Measurements from ENCODE around the gene SOST.

SOST gene

GRCh38 chr17:43772877-43773648 lies 14.5 kb upstream of the SOST start:
- no peak for TF ChIP-seq CTCF (IDR thresholded peaks at IDR 0.05; ENCODE audit: insufficient read depth, low read depth, low read length, missing control alignments)
- no peak for DNase-seq (ENCODE audit: low read depth)
- no peak overlapping the region for H3K4me3 ChIP-seq (ENCODE audit: low read length)

GRCh38 chr17:43771463-43771862 lies 12.9 kb upstream of the SOST start:
- no peak for TF ChIP-seq CTCF (IDR thresholded peaks at IDR 0.05; ENCODE audit: insufficient read depth, low read depth, low read length, missing control alignments)
- H3K4me3 ChIP-seq (ENCODE audit: low read length) = no peak overlapping the region
- DNase-seq (ENCODE audit: low read depth) = no peak

- DNase-seq (ENCODE audit: low read depth) = no peak
- H3K4me3 ChIP-seq (ENCODE audit: low read length) = no peak overlapping the region
- TF ChIP-seq CTCF (IDR thresholded peaks at IDR 0.05; ENCODE audit: insufficient read depth, low read depth, low read length, missing control alignments) = no peak
Measured at GRCh38 chr17:43770957-43771356, 12.4 kb upstream of the SOST start.

- H3K4me3 ChIP-seq (ENCODE audit: low read length) = no peak overlapping the region
- no peak for TF ChIP-seq CTCF (IDR thresholded peaks at IDR 0.05; ENCODE audit: insufficient read depth, low read depth, low read length, missing control alignments)
- no peak for DNase-seq (ENCODE audit: low read depth)
Measured at GRCh38 chr17:43769859-43770258, 11.3 kb upstream of the SOST start.

- TF ChIP-seq CTCF (IDR thresholded peaks at IDR 0.05; ENCODE audit: insufficient read depth, low read depth, low read length, missing control alignments) = no peak
- no peak for DNase-seq (ENCODE audit: low read depth)
- no peak overlapping the region for H3K4me3 ChIP-seq (ENCODE audit: low read length)
Measured at GRCh38 chr17:43769426-43769825, 10.8 kb upstream of the SOST start.

- DNase-seq (ENCODE audit: low read depth) = no peak
- TF ChIP-seq CTCF (IDR thresholded peaks at IDR 0.05; ENCODE audit: insufficient read depth, low read depth, low read length, missing control alignments) = no peak
- H3K4me3 ChIP-seq (ENCODE audit: low read length) = no peak overlapping the region
Measured at GRCh38 chr17:43768943-43769342, 10.4 kb upstream of the SOST start.

GRCh38 chr17:43768382-43768781 lies 9.8 kb upstream of the SOST start:
- no peak for TF ChIP-seq CTCF (IDR thresholded peaks at IDR 0.05; ENCODE audit: insufficient read depth, low read depth, low read length, missing control alignments)
- H3K4me3 ChIP-seq (ENCODE audit: low read length) = no peak overlapping the region
- DNase-seq (ENCODE audit: low read depth) = no peak

Data from epithelial cell of esophagus (primary cell).